ENCODE data around the gene FRMD1. TPM values are rescaled to one million over a fixed set of nuclear protein-coding genes. Genes with fewer than 3 reads are reported as not detected.

FRMD1 gene
- total RNA-seq, 1 experiment from 2014 or later = not detected

DNA sequence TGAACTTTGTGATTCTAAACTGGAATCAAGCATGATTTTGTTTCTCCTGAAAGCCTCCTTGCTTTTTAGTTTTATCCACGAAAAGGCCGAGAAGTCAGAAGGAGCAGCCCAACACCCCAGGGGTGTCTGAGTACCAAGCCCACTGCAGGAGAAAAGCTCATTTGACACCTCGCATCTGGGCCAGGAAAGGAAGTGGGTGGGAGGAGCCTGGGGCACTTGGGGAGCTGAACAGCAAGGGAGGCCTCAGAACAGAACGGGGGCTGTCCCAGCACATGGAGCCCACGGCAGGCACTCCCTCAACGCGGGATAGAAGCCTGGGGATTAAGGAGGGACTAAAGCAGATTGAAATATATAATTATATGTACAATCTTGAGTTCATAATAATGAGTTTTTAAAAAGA is 75.0 kb downstream of the FRMD1 start:
- H3K27ac ChIP-seq (ENCODE audit: low read depth, low read length) = no peak overlapping the region
- peaks cover 42% of the 10 kb centered on the region for H3K27me3 ChIP-seq (ENCODE audit: insufficient read depth, low read length)
- no peak for DNase-seq (ENCODE audit: low read depth, low spot score)
- CTCF ChIA-PET = no interaction called here
- H3K4me3 ChIP-seq (replicated peaks in 1 of 2; ENCODE audit: low read depth in 1 of 2, low read length in 2 of 2) = no peak overlapping the region
- TF ChIP-seq EZH2 (IDR thresholded peaks at IDR 0.05) (no peak), POLR2A (IDR thresholded peaks at IDR 0.05; ENCODE audit: borderline replicate concordance, extremely low read depth, insufficient read depth, insufficient read length) (no peak), RAD21 (IDR thresholded peaks at IDR 0.05; ENCODE audit: low read depth) (no peak)
- TF ChIP-seq, protein P1, sequence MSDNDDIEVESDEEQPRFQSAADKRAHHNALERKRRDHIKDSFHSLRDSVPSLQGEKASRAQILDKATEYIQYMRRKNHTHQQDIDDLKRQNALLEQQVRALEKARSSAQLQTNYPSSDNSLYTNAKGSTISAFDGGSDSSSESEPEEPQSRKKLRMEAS (IDR thresholded peaks at IDR 0.05) = no peak
- peaks cover 14 to 16% of the 10 kb centered on the region in 2 experiments for H3K4me1 ChIP-seq (ENCODE audit: control insufficient read depth in 1 of 2, insufficient read depth in 2 of 2, low read length in 2 of 2)
- no peaks in the 10 kb centered on the region for H3K9me3 ChIP-seq (ENCODE audit: control insufficient read depth in 1 of 2, insufficient read depth in 1 of 2, low read depth in 1 of 2, low read length in 2 of 2)
- H3K4me2 ChIP-seq (ENCODE audit: low read length) = no peak overlapping the region
- RAD21 ChIA-PET (ENCODE audit: low non-redundant PET in 1 of 2, low total read pairs in 2 of 2, uncharacterized antibody in 2 of 2, unreplicated experiment in 2 of 2) = no interaction called here
- H4K20me1 ChIP-seq (ENCODE audit: insufficient read depth) = no peaks in the 10 kb centered on the region
- no peak overlapping the region for H2AFZ ChIP-seq (ENCODE audit: low read depth, low read length, poor library complexity, severe bottlenecking)
- H3K9ac ChIP-seq (ENCODE audit: low read length) = no peak overlapping the region
- intact Hi-C loops (cut with micrococcal nuclease) = no loop called here
- no TSS peak for BruUV-seq (replicated peaks)
- POLR2A ChIA-PET = no interaction called here
- no peaks in the 10 kb centered on the region for H3K79me2 ChIP-seq (ENCODE audit: insufficient read depth, low read length)
- no peak for ATAC-seq
- H3K9me2 ChIP-seq (ENCODE audit: insufficient read depth) = no peaks in the 10 kb centered on the region
- no peaks in the 10 kb centered on the region for H3K36me3 ChIP-seq (ENCODE audit: control insufficient read depth in 1 of 2, insufficient read depth in 2 of 2, low read length in 2 of 2)

Other genes starting within 250 kb of the FRMD1 start
- gene KIF25, start 81.5 kb downstream of the FRMD1 start, total RNA-seq (2021; ENCODE audit: unreplicated experiment) = not detected
- gene DACT2, start 240.6 kb upstream of the FRMD1 start, total RNA-seq (2021; ENCODE audit: unreplicated experiment) = not detected

Measured in HCT116 (cell line).